CMK (cell line): Measurements from ENCODE around the gene RMND1.
"Not testable (repeated sequence)": the region's sequence is repeated elsewhere in the genome, so short reads cannot be mapped to it uniquely, and the experiment has no call there.

ENCODE experiments used
- DNase-seq: peaks from one replicate; pipeline ENCODE4 v3.0.0-alpha.2; 2010; ENCODE audit warnings: low read depth

Gene RMND1

GRCh38 chr6:151451950-151452749 lies at the start of gene RMND1:
RMND1 (minus strand) TSS chr6:151452126; CDS start chr6:151445811, 6,315 bp downstream.
- DNase-seq = peak; percentile 99

- DNase-seq = no peak
Observed at GRCh38 chr6:151499551-151499950, 47.6 kb upstream of the RMND1 start.

- no peak for DNase-seq
Observed at GRCh38 chr6:151498327-151498726, 46.4 kb upstream of the RMND1 start.

GRCh38 chr6:151497905-151498304 lies 46.0 kb upstream of the RMND1 start:
- no peak for DNase-seq

- no peak for DNase-seq
Observed at GRCh38 chr6:151495380-151495779, 43.5 kb upstream of the RMND1 start.

- no peak for DNase-seq
Observed at GRCh38 chr6:151494936-151495320, 43.0 kb upstream of the RMND1 start.

GRCh38 chr6:151494235-151494935 lies 42.5 kb upstream of the RMND1 start:
- DNase-seq = no peak

GRCh38 chr6:151493804-151494234 lies 41.9 kb upstream of the RMND1 start, which contains the start of gene CCDC170:
CCDC170 (plus strand) TSS chr6:151494017; CDS start chr6:151494129, 112 bp downstream.
- no peak for DNase-seq

- DNase-seq = no peak
Observed at GRCh38 chr6:151493161-151493803, 41.4 kb upstream of the RMND1 start.

GRCh38 chr6:151490996-151491395 lies 39.1 kb upstream of the RMND1 start:
- no peak for DNase-seq

- DNase-seq = no peak
Observed at GRCh38 chr6:151488226-151488625, 36.3 kb upstream of the RMND1 start.

GRCh38 chr6:151483994-151484393 lies 32.1 kb upstream of the RMND1 start:
- no peak for DNase-seq

GRCh38 chr6:151482290-151482689 lies 30.4 kb upstream of the RMND1 start:
- no peak for DNase-seq

GRCh38 chr6:151481786-151482185 lies 29.9 kb upstream of the RMND1 start:
- DNase-seq = peak; percentile 20

- no peak for DNase-seq
Observed at GRCh38 chr6:151478670-151479069, 26.7 kb upstream of the RMND1 start.

- DNase-seq = no peak
Observed at GRCh38 chr6:151477726-151478125, 25.8 kb upstream of the RMND1 start.

- DNase-seq = no peak
Observed at GRCh38 chr6:151475653-151476523, 24.0 kb upstream of the RMND1 start.

- no peak for DNase-seq
Observed at GRCh38 chr6:151464702-151465101, 12.8 kb upstream of the RMND1 start.

GRCh38 chr6:151461673-151462072 lies 9.7 kb upstream of the RMND1 start:
- DNase-seq = no peak

- not testable (repeated sequence) for DNase-seq
Observed at GRCh38 chr6:151455751-151456398, 3.9 kb upstream of the RMND1 start.

- DNase-seq = no peak
Observed at GRCh38 chr6:151452750-151453427, 963 bp upstream of the RMND1 start.
